AG04449 (cell line): ENCODE results near the gene REEP3.

ENCODE experiments used
- CTCF ChIA-PET: fragments of 350-600 bp; formaldehyde crosslinking; extraction: SDS; loops from one replicate; lab custom pipeline; 2021; ENCODE audit warnings: antibody characterized with exemption; lab: Yijun Ruan, JAX
- POLR2A ChIA-PET: fragments of 400-600, 350-600 bp; formaldehyde crosslinking; extraction: SDS; loops from one replicate; lab custom pipeline; 2020; ENCODE audit warnings: antibody characterized with exemption, inconsistent platforms; lab: Yijun Ruan, JAX
- DNase-seq: peaks from one replicate; pipeline ENCODE4 v3.0.0-alpha.2; 2010; ENCODE audit warnings: low read depth, low spot score
- H3K4me3 ChIP-seq: 2 replicates; pipeline ENCODE4 v1.5.1; 2011; ENCODE audit warnings: low read depth, mild to moderate bottlenecking, control low read depth, low read length
- TF ChIP-seq, protein P1 (sequence below): IDR thresholded peaks from one replicate; pipeline ENCODE4 v1.5.1; 2011; ENCODE audit warnings: mild to moderate bottlenecking, moderate library complexity, low read length, control low read depth, inconsistent platforms; ENCODE audit not compliant: insufficient read depth; ENCODE audit errors: missing control alignments

REEP3 gene

DNA sequence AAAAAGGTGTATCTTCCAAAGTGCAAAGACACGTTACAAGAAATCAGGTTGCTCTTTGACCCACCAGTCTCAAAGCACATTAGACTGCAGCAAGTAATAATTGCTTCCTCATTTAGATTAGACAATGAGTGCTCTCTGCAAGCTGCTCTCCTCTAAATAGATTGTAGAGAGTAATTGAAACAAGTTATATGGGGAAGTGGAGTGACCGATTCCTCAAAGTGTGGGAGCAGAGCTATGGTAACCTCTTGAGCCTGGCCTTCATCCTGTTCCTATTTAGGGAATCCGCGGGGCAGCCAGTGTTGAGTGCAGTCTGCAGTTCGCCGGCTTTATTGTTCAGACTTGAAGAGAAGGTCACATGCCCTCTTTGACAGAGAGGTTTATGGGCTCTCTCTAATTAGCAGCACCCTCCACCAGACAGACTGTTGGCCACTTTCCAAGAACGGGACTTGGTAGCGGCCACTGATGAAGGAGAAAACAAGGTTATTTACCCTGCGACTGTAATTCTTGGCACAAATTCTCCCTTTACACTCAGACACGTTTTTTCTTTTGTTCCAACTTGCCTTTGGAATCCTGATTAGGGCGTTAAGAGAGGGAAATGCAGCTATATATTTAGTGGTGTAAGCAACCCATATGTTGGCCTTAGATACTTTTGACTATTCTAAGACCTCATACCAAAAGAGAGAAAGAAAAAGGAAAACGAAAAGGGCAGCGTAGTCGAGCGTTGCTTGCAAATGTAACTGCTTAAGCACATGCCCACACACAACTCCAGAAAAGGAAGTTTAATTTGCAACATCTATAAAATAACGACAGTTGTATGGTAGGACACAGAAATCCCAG is 107.5 kb downstream of the REEP3 start:
- TF ChIP-seq, protein P1, sequence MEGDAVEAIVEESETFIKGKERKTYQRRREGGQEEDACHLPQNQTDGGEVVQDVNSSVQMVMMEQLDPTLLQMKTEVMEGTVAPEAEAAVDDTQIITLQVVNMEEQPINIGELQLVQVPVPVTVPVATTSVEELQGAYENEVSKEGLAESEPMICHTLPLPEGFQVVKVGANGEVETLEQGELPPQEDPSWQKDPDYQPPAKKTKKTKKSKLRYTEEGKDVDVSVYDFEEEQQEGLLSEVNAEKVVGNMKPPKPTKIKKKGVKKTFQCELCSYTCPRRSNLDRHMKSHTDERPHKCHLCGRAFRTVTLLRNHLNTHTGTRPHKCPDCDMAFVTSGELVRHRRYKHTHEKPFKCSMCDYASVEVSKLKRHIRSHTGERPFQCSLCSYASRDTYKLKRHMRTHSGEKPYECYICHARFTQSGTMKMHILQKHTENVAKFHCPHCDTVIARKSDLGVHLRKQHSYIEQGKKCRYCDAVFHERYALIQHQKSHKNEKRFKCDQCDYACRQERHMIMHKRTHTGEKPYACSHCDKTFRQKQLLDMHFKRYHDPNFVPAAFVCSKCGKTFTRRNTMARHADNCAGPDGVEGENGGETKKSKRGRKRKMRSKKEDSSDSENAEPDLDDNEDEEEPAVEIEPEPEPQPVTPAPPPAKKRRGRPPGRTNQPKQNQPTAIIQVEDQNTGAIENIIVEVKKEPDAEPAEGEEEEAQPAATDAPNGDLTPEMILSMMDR = no peak
- peak overlapping the region; percentile 47 for H3K4me3 ChIP-seq
- DNase-seq = no peak
- ChIA-PET CTCF (interaction anchor here (0.5 to 9.4 kb wide), 45 partner anchors 13 to 1354 kb away, joined by 3 to 166 read pairs (median 4); partner anchors contain the start of gene JMJD1C), POLR2A (interaction anchor here (0.6 to 2.5 kb wide), 9 partner anchors 90 to 462 kb away, joined by 3 to 20 read pairs (median 4); partner anchors contain the start of genes JMJD1C and REEP3)

DNA sequence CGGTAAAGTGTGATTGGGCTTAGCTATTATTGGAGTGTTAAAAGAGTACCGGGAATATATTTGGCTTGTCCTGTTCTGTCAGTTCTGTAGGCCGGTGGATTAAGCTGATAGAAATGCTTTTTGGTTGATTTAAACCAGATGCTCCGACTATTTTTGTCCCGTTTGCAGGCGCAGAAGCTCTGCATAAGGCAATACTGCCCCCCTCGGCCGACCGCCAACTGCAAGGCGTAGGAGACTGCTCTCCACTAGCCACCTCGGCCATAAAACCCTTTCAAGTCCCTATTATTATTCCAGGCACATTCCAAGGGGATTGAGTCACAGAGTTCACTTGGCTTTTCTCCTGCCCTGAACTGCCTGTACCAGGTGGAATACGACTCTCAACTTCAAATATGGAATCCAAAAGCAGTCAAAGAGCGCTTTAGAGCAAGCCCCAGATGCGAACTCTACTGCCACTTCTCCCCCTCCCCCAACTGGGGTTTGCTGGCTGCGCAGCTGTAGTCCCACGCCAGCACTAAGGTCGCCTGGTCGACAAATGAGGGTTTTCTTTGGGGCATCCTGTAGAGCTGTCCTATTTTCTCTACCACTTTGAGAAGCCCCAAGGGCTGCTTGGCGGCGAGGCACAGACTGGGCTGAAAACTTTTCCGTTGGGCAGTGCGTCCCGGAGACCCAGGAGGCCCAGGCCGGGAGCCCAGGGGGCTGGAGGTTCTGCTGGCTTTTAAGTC is 108.3 kb downstream of the REEP3 start:
- POLR2A ChIA-PET = interaction anchor here (0.6 to 2.5 kb wide), 14 partner anchors 77 to 463 kb away, joined by 3 to 20 read pairs (median 4); partner anchors contain the start of genes JMJD1C and REEP3
- CTCF ChIA-PET = interaction anchor here (0.6 to 9.4 kb wide), 42 partner anchors 14 to 495 kb away, joined by 3 to 166 read pairs (median 4); partner anchors contain the start of gene JMJD1C
- DNase-seq = peak; percentile 93
- peak overlapping the region; percentile 73 for H3K4me3 ChIP-seq
- TF ChIP-seq, protein P1 = peak; percentile 82

DNA sequence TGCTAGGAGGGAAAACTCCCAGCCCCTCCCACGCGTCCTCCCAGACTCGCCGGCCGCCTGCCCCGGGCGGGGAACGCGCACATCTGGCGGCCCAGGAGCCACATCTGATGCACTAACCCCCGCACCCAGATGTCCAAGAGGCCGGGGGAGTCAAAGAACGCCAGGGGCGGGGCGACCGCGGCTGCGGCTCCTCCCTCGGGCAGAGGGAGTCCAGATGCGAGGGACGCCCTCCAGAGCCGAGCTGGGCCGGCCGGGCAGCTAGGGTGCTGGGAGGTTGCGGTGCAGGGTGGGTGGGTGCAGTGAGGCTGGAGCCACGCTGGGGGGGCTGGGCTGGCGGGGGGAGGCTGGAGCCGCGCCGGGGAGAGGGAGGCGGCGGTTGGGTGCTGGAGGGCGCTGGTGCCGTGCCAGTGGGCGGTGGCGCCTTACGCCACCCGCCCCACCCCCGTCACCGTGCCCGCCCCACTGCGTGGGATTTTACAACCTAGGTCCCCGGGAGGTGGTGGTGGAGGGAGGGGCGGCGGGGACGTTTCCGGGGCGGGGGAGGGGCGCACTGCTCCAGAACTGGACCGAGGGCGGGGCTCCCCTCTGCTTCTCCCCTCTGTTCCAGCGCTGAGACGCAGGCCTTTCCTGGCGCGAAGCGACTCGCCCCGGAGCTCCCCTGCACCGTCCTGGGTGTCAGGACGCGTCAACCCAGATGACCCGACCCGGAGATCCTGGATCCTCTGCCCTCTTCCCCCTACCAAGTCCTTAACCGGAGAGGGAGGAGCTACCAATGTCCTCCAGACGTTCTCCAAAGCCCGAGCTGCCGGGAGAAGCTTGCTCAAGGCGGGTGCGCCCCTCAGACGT is 109.1 kb downstream of the REEP3 start:
- H3K4me3 ChIP-seq = peak overlapping the region; percentile 73
- TF ChIP-seq, protein P1 = no peak
- POLR2A ChIA-PET = interaction anchor here (0.6 to 2.5 kb wide), 13 partner anchors 48 to 464 kb away, joined by 3 to 20 read pairs (median 4); partner anchors contain the start of genes JMJD1C and REEP3
- peak; percentile 33 for DNase-seq
- CTCF ChIA-PET = interaction anchor here (0.6 to 9.4 kb wide), 29 partner anchors 15 to 496 kb away, joined by 3 to 166 read pairs (median 4); partner anchors contain the start of gene JMJD1C

DNA sequence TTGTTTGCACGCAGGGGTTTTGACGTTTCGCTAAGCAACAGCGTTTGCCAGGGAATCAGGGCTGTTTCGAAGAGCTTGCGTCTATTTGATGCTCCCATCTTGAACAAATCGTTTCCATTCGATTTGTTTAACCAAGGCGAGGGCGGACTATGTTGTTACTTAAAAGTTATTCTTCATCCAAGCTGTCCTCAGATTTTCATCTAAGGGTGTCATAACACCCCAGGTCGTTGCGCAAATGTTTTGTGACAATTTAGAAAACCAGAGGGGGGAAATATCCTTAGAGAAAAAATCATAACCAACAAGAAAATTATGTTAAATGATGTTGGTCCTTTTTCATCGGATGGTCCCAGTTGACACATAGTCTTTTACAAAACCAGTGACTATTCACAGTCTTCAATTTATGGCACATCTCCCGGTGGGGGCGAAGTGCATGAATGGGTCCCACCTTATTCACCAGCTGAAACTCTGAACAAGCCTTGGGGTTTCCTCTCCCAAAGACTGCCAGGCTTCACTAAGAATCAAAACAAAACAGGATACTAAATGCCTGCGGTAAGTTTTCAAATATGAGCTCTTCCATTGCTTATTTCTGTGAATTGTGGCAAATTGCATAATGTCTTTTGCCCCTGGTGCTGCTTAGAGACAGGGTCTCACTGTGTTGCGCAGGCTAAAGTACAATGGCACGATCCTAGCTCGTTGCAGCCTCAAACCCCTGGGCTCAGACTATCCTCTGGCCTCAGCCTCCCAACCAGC is 109.9 kb downstream of the REEP3 start:
- peak overlapping the region; percentile 73 for H3K4me3 ChIP-seq
- ChIA-PET CTCF (interaction anchor here (0.6 to 9.4 kb wide), 18 partner anchors 16 to 497 kb away, joined by 3 to 166 read pairs (median 4); no protein-coding TSS in a partner anchor), POLR2A (interaction anchor here (0.8 to 2.5 kb wide), 8 partner anchors 49 to 465 kb away, joined by 3 to 20 read pairs (median 7); partner anchors contain the start of gene REEP3)
- TF ChIP-seq, protein P1 = no peak
- peak; percentile 54 for DNase-seq

DNA sequence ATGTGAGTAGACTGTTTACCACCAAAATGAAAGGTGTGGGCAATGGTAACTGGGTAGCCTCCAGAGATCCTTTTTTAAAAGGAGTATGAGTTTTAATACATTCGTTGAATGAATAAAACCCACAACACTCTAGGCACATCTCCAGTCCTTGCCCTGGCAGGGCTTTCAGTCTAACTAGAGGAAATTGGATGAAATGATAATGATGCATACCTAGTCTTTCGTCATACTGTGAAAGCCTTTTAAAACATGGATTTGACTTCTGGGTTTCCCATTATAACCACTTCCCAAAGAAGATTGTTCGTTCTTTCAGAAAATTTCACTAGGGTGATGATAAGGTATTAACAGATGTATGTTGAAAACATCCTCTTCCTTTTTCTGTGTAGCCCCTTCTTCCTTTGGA is 110.8 kb downstream of the REEP3 start:
- ChIA-PET CTCF (interaction anchor here (0.6 to 9.4 kb wide), 7 partner anchors 20 to 465 kb away, joined by 3 to 166 read pairs (median 10); no protein-coding TSS in a partner anchor), POLR2A (no interaction called here)
- H3K4me3 ChIP-seq = no peak overlapping the region
- TF ChIP-seq, protein P1 = no peak
- DNase-seq = no peak
